GM23338 (cell line): Measurements from ENCODE around the gene XPA. TPM values are rescaled to one million over a fixed set of nuclear protein-coding genes. Genes with fewer than 3 reads are reported as not detected.

Source experiments
- ATAC-seq: fragments of 200-7000 bp; cut with Tn5 transposase; 3 replicates; pipeline ENCODE4 v1.9.1; 2020
- DNase-seq: peaks from one replicate; pipeline ENCODE4 v3.0.0-alpha.2; 2015; ENCODE audit warnings: low spot score
- H2AFZ ChIP-seq: fragments of 200-600 bp; sonication (generic); 2 replicates; pipeline ENCODE4 v1.8.0; 2016; ENCODE audit warnings: antibody characterized with exemption, mild to moderate bottlenecking, moderate library complexity
- H3F3A ChIP-seq: fragments of 200-600 bp; sonication (generic); replicated peaks from 2 replicates; pipeline ENCODE4 v1.8.0; 2017; ENCODE audit warnings: antibody characterized with exemption, mixed run types, low read depth
- H3K27ac ChIP-seq: fragments of 200-600 bp; sonication (generic); 2 replicates; pipeline ENCODE4 v1.6.1; 2016; ENCODE audit warnings: low read depth
- H3K27me3 ChIP-seq: fragments of 200-600 bp; sonication (generic); 2 replicates; pipeline ENCODE4 v1.8.0; 2016; ENCODE audit warnings: mild to moderate bottlenecking, mixed run types, moderate library complexity; ENCODE audit not compliant: insufficient read depth
- H3K36me3 ChIP-seq: fragments of 200-600 bp; sonication (generic); 2 replicates; pipeline ENCODE4 v1.8.0; 2016; ENCODE audit warnings: mild to moderate bottlenecking; ENCODE audit not compliant: insufficient read depth
- H3K4me1 ChIP-seq: fragments of 200-600 bp; sonication (generic); 2 replicates; pipeline ENCODE4 v1.8.0; 2016; ENCODE audit warnings: mild to moderate bottlenecking, moderate library complexity; ENCODE audit not compliant: insufficient read depth
- H3K4me2 ChIP-seq: fragments of 200-600 bp; sonication (generic); 2 replicates; pipeline ENCODE4 v1.7.1; 2017; ENCODE audit warnings: mixed run types
- H3K4me3 ChIP-seq: fragments of 200-600 bp; sonication (generic); 2 replicates; pipeline ENCODE4 v1.6.1; 2016; ENCODE audit warnings: mixed run types
- H3K79me2 ChIP-seq: fragments of 200-600 bp; sonication (generic); replicated peaks from 2 replicates; pipeline ENCODE4 v1.8.0; 2017; ENCODE audit warnings: mild to moderate bottlenecking; ENCODE audit not compliant: insufficient read depth
- H3K9me2 ChIP-seq: fragments of 200-600 bp; sonication (generic); 2 replicates; pipeline ENCODE4 v1.8.0; 2017; ENCODE audit not compliant: insufficient read depth
- H4K20me1 ChIP-seq: fragments of 200-600 bp; sonication (generic); replicated peaks from 2 replicates; pipeline ENCODE4 v1.8.0; 2017; ENCODE audit warnings: mild to moderate bottlenecking; ENCODE audit not compliant: insufficient read depth
- H3K27ac Mint-ChIP-seq: 2 replicates; pipeline ENCODE4 v1.8.0; 2020; ENCODE audit warnings: inconsistent platforms, mild to moderate bottlenecking, moderate library complexity, mixed read lengths
- H3K27me3 Mint-ChIP-seq: 3 replicates; pipeline ENCODE4 v1.8.0; 2022; ENCODE audit warnings: low read depth, mild to moderate bottlenecking, moderate library complexity, mixed read lengths, inconsistent platforms; ENCODE audit not compliant: insufficient read depth, poor library complexity
- H3K36me3 Mint-ChIP-seq: 3 replicates; pipeline ENCODE4 v1.8.0; 2021; ENCODE audit warnings: low read depth, mild to moderate bottlenecking, inconsistent platforms, moderate library complexity, mixed read lengths
- H3K4me1 Mint-ChIP-seq: 3 replicates; pipeline ENCODE4 v1.8.0; 2020; ENCODE audit warnings: mild to moderate bottlenecking, inconsistent platforms, mixed read lengths
- H3K4me3 Mint-ChIP-seq: 3 replicates; pipeline ENCODE4 v1.8.0; 2021; ENCODE audit warnings: moderate library complexity, mild to moderate bottlenecking, inconsistent platforms, mixed read lengths
- H3K9me3 Mint-ChIP-seq: 3 replicates; pipeline ENCODE4 v1.8.0; 2020; ENCODE audit warnings: moderate library complexity, mild to moderate bottlenecking, inconsistent platforms, mixed read lengths
- EZH2 ChIP-seq: fragments of 200-600 bp; sonication (generic); IDR thresholded peaks from one replicate; pipeline ENCODE4 v1.8.0; 2017; ENCODE audit warnings: antibody characterized with exemption, mild to moderate bottlenecking, low read depth; ENCODE audit not compliant: unreplicated experiment
- EZH2phosphoT487 ChIP-seq: fragments of 200-600 bp; sonication (generic); IDR thresholded peaks from one replicate; pipeline ENCODE4 v1.8.1; 2018; ENCODE audit warnings: antibody characterized with exemption; ENCODE audit not compliant: unreplicated experiment
- JUNB ChIP-seq: IDR thresholded peaks from one replicate; pipeline ENCODE4 v1.6.1; 2016; ENCODE audit warnings: antibody characterized with exemption; ENCODE audit not compliant: unreplicated experiment
- NANOG ChIP-seq: IDR thresholded peaks from 2 replicates; pipeline ENCODE4 v1.6.1; 2016; ENCODE audit warnings: antibody characterized with exemption, borderline replicate concordance
- POLR2AphosphoS5 ChIP-seq: IDR thresholded peaks from 2 replicates; pipeline ENCODE4 v1.6.1; 2016; ENCODE audit warnings: antibody characterized with exemption, low read depth
- STAT1 ChIP-seq: IDR thresholded peaks from one replicate; pipeline ENCODE4 v1.6.1; 2016; ENCODE audit warnings: antibody characterized with exemption; ENCODE audit not compliant: unreplicated experiment
- ZNF114 ChIP-seq: fragments of 250-450 bp; sonication (Bioruptor Pico); IDR thresholded peaks from 2 replicates; pipeline ENCODE4 v1.5.0; 2020; ENCODE audit warnings: mild to moderate bottlenecking, moderate library complexity
- ZNF331 ChIP-seq: fragments of 250-450 bp; sonication (Bioruptor Pico); IDR thresholded peaks from 2 replicates; pipeline ENCODE4 v1.5.0; 2020; ENCODE audit warnings: low read depth, mild to moderate bottlenecking, moderate library complexity
- polyA plus RNA-seq: library from polyadenylated mRNA; unstranded; fragments of >200 nt; fragmentation: Nextera tagmentation; extraction: Ambion mirVana; gene quantifications from 2 replicates; pipeline ENCODE4 v1.2.1, GENCODE V29; 2016
- total RNA-seq: library from RNA; depleted of rRNA; stranded (reverse); fragments of >200 nt; shearing (Covaris generic); gene quantifications from 2 replicates; pipeline ENCODE4 v1.2.3, GENCODE V29; 2014
- TF ChIP-seq, protein P1 (sequence below): fragments of 250-450 bp; sonication (Bioruptor Pico); IDR thresholded peaks from 2 replicates; pipeline ENCODE4 v1.5.0; 2020; ENCODE audit warnings: mild to moderate bottlenecking, moderate library complexity
- TF ChIP-seq, protein P2 (sequence below), 2 experiments: fragments of 200-600 bp in 1 of 2; sonication (generic) in 1 of 2; conservative IDR thresholded peaks; 2 replicates each; pipeline versions ENCODE4 v1.5.1 to v1.6.1; 2016 to 2017; ENCODE audit warnings: antibody characterized with exemption in 2 of 2, low read depth in 2 of 2, mild to moderate bottlenecking in 2 of 2, moderate library complexity in 1 of 2
- TF ChIP-seq, protein P3 (sequence below): IDR thresholded peaks from 2 replicates; pipeline ENCODE4 v1.6.1; 2016; ENCODE audit warnings: antibody characterized with exemption

The XPA gene
- total and polyA plus RNA-seq, 2 experiments from 2014 or later, result 1.9 to 9.1 TPM

DNA sequence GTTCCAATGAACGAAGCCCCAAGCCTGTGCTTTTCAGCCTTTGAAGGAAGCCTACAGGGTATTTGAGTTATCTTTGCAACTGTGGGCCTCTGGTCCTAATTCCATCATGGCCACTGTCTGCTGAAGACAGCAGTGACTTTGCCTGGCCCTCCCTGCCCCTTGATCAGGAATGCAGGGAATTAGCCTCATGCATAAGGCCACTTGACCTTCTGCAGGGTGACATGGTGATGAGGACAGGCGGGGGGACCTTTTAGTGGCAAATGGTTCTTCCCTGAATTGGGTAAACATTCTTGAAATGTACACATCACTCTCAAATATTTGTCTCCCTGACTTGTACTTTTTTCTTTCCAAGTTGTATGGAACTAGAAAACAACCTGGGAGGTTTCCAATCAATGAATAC is 25.2 kb upstream of the XPA start (continued):
- TF ChIP-seq, protein P1, sequence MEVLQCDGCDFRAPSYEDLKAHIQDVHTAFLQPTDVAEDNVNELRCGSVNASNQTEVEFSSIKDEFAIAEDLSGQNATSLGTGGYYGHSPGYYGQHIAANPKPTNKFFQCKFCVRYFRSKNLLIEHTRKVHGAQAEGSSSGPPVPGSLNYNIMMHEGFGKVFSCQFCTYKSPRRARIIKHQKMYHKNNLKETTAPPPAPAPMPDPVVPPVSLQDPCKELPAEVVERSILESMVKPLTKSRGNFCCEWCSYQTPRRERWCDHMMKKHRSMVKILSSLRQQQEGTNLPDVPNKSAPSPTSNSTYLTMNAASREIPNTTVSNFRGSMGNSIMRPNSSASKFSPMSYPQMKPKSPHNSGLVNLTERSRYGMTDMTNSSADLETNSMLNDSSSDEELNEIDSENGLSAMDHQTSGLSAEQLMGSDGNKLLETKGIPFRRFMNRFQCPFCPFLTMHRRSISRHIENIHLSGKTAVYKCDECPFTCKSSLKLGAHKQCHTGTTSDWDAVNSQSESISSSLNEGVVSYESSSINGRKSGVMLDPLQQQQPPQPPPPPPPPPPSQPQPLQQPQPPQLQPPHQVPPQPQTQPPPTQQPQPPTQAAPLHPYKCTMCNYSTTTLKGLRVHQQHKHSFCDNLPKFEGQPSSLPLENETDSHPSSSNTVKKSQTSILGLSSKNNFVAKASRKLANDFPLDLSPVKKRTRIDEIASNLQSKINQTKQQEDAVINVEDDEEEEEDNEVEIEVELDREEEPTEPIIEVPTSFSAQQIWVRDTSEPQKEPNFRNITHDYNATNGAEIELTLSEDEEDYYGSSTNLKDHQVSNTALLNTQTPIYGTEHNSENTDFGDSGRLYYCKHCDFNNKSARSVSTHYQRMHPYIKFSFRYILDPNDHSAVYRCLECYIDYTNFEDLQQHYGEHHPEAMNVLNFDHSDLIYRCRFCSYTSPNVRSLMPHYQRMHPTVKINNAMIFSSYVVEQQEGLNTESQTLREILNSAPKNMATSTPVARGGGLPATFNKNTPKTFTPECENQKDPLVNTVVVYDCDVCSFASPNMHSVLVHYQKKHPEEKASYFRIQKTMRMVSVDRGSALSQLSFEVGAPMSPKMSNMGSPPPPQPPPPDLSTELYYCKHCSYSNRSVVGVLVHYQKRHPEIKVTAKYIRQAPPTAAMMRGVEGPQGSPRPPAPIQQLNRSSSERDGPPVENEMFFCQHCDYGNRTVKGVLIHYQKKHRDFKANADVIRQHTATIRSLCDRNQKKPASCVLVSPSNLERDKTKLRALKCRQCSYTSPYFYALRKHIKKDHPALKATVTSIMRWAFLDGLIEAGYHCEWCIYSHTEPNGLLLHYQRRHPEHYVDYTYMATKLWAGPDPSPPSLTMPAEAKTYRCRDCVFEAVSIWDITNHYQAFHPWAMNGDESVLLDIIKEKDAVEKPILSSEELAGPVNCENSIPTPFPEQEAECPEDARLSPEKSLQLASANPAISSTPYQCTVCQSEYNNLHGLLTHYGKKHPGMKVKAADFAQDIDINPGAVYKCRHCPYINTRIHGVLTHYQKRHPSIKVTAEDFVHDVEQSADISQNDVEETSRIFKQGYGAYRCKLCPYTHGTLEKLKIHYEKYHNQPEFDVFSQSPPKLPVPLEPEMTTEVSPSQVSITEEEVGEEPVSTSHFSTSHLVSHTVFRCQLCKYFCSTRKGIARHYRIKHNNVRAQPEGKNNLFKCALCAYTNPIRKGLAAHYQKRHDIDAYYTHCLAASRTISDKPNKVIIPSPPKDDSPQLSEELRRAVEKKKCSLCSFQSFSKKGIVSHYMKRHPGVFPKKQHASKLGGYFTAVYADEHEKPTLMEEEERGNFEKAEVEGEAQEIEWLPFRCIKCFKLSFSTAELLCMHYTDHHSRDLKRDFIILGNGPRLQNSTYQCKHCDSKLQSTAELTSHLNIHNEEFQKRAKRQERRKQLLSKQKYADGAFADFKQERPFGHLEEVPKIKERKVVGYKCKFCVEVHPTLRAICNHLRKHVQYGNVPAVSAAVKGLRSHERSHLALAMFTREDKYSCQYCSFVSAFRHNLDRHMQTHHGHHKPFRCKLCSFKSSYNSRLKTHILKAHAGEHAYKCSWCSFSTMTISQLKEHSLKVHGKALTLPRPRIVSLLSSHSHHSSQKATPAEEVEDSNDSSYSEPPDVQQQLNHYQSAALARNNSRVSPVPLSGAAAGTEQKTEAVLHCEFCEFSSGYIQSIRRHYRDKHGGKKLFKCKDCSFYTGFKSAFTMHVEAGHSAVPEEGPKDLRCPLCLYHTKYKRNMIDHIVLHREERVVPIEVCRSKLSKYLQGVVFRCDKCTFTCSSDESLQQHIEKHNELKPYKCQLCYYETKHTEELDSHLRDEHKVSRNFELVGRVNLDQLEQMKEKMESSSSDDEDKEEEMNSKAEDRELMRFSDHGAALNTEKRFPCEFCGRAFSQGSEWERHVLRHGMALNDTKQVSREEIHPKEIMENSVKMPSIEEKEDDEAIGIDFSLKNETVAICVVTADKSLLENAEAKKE (CRISPR knock-in tag), result no peak
- TF ChIP-seq ZNF331 (CRISPR knock-in tag) (no peak), STAT1 (no peak), EZH2 (no peak), ZNF114 (no peak)

DNA sequence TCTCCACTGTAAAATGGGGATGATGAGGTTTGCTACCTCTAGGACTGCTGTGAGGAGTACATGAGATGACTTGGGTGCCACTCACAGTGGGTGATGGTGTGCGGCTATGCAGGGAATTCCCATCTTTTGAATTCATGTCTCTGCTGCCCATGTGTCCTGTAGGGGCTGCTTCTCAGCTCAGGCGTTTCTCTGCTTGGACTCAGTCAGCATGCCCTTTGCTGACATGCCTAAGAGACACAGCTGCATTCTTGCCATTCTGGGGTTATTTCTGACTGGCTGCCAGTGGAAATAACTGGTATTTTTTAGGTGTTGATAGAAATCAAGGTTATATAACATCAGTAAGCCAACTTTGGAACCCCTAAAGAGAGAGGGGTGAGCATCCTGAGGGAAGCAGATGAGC is 24.3 kb upstream of the XPA start:
- Histone ChIP-seq H3K4me3 (no peak overlapping the region), H3K4me1 (no peaks in the 10 kb centered on the region), H3K9me2 (no peaks in the 10 kb centered on the region), H3K36me3 (no peaks in the 10 kb centered on the region), H3K27ac (no peak overlapping the region), H2AFZ (no peak overlapping the region), H3K79me2 (no peaks in the 10 kb centered on the region), H4K20me1 (no peaks in the 10 kb centered on the region), H3K27me3 (no peaks in the 10 kb centered on the region), H3F3A (no peaks in the 10 kb centered on the region), H3K4me2 (no peak overlapping the region)
- no peak overlapping the region for H3K4me3 Mint-ChIP-seq
- H3K36me3 Mint-ChIP-seq, result no peaks in the 10 kb centered on the region
- peaks cover 9% of the 10 kb centered on the region for H3K27me3 Mint-ChIP-seq
- DNase-seq (no peak), ATAC-seq (no peak)
- no peaks in the 10 kb centered on the region; the same call in 2 of the 3 replicates for H3K4me1 Mint-ChIP-seq
- peaks cover 5% of the 10 kb centered on the region; the same call in 1 of the 3 replicates for H3K9me3 Mint-ChIP-seq
- no peak overlapping the region for H3K27ac Mint-ChIP-seq
- TF ChIP-seq, protein P2, sequence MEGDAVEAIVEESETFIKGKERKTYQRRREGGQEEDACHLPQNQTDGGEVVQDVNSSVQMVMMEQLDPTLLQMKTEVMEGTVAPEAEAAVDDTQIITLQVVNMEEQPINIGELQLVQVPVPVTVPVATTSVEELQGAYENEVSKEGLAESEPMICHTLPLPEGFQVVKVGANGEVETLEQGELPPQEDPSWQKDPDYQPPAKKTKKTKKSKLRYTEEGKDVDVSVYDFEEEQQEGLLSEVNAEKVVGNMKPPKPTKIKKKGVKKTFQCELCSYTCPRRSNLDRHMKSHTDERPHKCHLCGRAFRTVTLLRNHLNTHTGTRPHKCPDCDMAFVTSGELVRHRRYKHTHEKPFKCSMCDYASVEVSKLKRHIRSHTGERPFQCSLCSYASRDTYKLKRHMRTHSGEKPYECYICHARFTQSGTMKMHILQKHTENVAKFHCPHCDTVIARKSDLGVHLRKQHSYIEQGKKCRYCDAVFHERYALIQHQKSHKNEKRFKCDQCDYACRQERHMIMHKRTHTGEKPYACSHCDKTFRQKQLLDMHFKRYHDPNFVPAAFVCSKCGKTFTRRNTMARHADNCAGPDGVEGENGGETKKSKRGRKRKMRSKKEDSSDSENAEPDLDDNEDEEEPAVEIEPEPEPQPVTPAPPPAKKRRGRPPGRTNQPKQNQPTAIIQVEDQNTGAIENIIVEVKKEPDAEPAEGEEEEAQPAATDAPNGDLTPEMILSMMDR (conservative IDR thresholded peaks at IDR 0.05; ENCODE audit: low read depth in 2 of 2), result no peak
- no peak for TF ChIP-seq NANOG
- TF ChIP-seq, protein P3, sequence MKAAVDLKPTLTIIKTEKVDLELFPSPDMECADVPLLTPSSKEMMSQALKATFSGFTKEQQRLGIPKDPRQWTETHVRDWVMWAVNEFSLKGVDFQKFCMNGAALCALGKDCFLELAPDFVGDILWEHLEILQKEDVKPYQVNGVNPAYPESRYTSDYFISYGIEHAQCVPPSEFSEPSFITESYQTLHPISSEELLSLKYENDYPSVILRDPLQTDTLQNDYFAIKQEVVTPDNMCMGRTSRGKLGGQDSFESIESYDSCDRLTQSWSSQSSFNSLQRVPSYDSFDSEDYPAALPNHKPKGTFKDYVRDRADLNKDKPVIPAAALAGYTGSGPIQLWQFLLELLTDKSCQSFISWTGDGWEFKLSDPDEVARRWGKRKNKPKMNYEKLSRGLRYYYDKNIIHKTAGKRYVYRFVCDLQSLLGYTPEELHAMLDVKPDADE, result no peak
- no peak for TF ChIP-seq ZNF114
- no peak for TF ChIP-seq EZH2
- TF ChIP-seq EZH2phosphoT487, result no peak
- no peak for TF ChIP-seq POLR2AphosphoS5
- TF ChIP-seq JUNB, result no peak
